ENCODE measurements around the gene PPTC7.
A peak's percentile ranks its signal among the peaks of the same experiment; 100 is the strongest.

Gene PPTC7, protein sequence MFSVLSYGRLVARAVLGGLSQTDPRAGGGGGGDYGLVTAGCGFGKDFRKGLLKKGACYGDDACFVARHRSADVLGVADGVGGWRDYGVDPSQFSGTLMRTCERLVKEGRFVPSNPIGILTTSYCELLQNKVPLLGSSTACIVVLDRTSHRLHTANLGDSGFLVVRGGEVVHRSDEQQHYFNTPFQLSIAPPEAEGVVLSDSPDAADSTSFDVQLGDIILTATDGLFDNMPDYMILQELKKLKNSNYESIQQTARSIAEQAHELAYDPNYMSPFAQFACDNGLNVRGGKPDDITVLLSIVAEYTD

GRCh38 chr12:110583137-110584059 is at the start of gene PPTC7:
Gene PPTC7 (minus strand): TSS chr12:110583318. CDS start chr12:110583031, 287 bp downstream.
- H3K4me2 ChIP-seq, result peak within 1 kb of the TSS; percentile 80
- H3K79me2 ChIP-seq (ENCODE audit: insufficient read depth, low read depth), result peaks cover 43% of the 10 kb centered on the region
- TF ChIP-seq, protein P1, sequence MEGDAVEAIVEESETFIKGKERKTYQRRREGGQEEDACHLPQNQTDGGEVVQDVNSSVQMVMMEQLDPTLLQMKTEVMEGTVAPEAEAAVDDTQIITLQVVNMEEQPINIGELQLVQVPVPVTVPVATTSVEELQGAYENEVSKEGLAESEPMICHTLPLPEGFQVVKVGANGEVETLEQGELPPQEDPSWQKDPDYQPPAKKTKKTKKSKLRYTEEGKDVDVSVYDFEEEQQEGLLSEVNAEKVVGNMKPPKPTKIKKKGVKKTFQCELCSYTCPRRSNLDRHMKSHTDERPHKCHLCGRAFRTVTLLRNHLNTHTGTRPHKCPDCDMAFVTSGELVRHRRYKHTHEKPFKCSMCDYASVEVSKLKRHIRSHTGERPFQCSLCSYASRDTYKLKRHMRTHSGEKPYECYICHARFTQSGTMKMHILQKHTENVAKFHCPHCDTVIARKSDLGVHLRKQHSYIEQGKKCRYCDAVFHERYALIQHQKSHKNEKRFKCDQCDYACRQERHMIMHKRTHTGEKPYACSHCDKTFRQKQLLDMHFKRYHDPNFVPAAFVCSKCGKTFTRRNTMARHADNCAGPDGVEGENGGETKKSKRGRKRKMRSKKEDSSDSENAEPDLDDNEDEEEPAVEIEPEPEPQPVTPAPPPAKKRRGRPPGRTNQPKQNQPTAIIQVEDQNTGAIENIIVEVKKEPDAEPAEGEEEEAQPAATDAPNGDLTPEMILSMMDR (conservative IDR thresholded peaks at IDR 0.05; ENCODE audit: low read depth, low read length), result no peak
- no peak within 1 kb of the TSS for H3K4me3 ChIP-seq (IDR thresholded peaks at IDR 0.05; ENCODE audit: insufficient read depth, low read depth, low read length)
- H3K9ac ChIP-seq, result peak within 1 kb of the TSS; percentile 73
- H2AFZ ChIP-seq (ENCODE audit: low read depth), result peak within 1 kb of the TSS; percentile 55
- H4K20me1 ChIP-seq (ENCODE audit: insufficient read depth), result peaks cover under 1% of the 10 kb centered on the region; the same call in 1 of the 2 replicates
- no peaks in the 10 kb centered on the region for H3K27me3 ChIP-seq (ENCODE audit: insufficient read depth, low read depth)
- H3K27ac ChIP-seq, result peak within 1 kb of the TSS; percentile 59
- no peaks in the 10 kb centered on the region for H3K36me3 ChIP-seq (ENCODE audit: insufficient read depth)
- peaks cover 16% of the 10 kb centered on the region for H3K4me1 ChIP-seq (ENCODE audit: low read depth, poor library complexity, severe bottlenecking)

DNA sequence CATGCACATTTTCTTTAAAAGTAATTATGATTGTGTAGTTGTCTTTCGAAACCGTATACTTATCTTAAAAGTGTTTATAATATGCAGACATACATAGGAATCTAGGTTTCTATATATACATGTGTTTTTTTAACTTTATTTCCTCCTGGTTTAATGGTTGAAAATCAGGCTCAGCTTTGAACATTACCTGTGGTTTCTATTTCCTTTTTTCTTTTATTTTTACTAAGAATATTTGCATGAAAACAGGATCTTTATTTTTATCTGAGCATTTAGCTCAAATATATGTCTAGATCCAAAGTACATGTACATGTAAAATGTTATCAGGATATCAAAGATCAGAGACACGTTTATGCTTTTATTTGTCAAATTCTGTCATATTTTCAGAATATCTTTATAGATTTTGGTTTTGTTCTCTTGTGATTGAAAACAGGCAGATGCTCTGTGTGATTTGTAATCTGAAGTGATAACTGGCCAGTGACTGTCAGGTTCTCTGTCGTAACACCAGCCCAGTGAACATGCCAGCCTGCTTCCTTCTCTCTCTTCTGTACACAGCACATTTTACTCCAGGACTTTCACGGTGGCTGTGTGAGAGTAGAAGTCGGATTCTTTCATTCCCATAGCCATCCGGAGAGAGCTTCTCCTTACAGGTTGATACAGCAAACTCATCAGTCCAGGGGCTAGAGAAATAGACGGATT is 44.5 kb upstream of the PPTC7 start:
- Histone ChIP-seq H3K4me1 (ENCODE audit: low read depth, poor library complexity, severe bottlenecking) (no peaks in the 10 kb centered on the region), H3K4me3 (IDR thresholded peaks at IDR 0.05; ENCODE audit: insufficient read depth, low read depth, low read length) (no peak overlapping the region), H3K27me3 (ENCODE audit: insufficient read depth, low read depth) (no peaks in the 10 kb centered on the region), H3K79me2 (ENCODE audit: insufficient read depth, low read depth) (no peaks in the 10 kb centered on the region), H4K20me1 (ENCODE audit: insufficient read depth) (no peaks in the 10 kb centered on the region), H3K9ac (no peak overlapping the region), H2AFZ (ENCODE audit: low read depth) (no peak overlapping the region), H3K4me2 (no peak overlapping the region), H3K36me3 (ENCODE audit: insufficient read depth) (no peaks in the 10 kb centered on the region), H3K27ac (no peak overlapping the region)
- TF ChIP-seq, protein P1 (conservative IDR thresholded peaks at IDR 0.05; ENCODE audit: low read depth, low read length), result no peak

- Histone ChIP-seq H3K4me2 (no peak overlapping the region), H3K36me3 (ENCODE audit: insufficient read depth) (no peaks in the 10 kb centered on the region), H3K9ac (no peak overlapping the region), H2AFZ (ENCODE audit: low read depth) (no peak overlapping the region), H3K4me1 (ENCODE audit: low read depth, poor library complexity, severe bottlenecking) (peaks cover 26% of the 10 kb centered on the region), H3K27me3 (ENCODE audit: insufficient read depth, low read depth) (no peaks in the 10 kb centered on the region), H3K79me2 (ENCODE audit: insufficient read depth, low read depth) (no peaks in the 10 kb centered on the region), H4K20me1 (ENCODE audit: insufficient read depth) (no peaks in the 10 kb centered on the region), H3K4me3 (IDR thresholded peaks at IDR 0.05; ENCODE audit: insufficient read depth, low read depth, low read length) (no peak overlapping the region), H3K27ac (no peak overlapping the region)
- TF ChIP-seq, protein P1 (conservative IDR thresholded peaks at IDR 0.05; ENCODE audit: low read depth, low read length), result no peak
Measured at GRCh38 chr12:110622582-110622981, 39.5 kb upstream of the PPTC7 start.

DNA sequence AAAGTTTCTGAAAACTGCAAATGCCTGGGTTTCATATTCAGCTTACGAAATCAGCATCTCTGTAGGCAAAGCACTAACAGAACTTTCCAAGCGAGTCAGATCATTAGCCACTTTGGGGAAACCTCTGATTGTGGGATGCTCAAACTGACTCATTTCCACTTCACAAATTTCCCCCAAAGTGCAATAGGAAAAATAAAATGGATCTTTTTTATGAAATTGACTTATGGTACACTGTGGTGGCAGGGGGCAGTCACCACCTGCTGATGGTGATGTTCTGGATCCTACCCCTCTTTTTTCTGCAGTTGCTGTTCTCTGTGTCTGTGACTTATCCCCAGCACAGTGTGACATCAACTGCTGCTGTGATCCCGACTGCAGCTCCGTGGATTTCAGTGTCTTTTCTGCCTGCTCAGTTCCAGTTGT is 36.4 kb upstream of the PPTC7 start:
- Histone ChIP-seq H3K4me2 (peak overlapping the region; percentile 92), H2AFZ (ENCODE audit: low read depth) (peak overlapping the region; percentile 60), H3K27ac (peak overlapping the region; percentile 75)

More for the DNA sequence above, 36.4 kb upstream of the PPTC7 start:
- no peaks in the 10 kb centered on the region for H4K20me1 ChIP-seq (ENCODE audit: insufficient read depth)
- H3K4me1 ChIP-seq (ENCODE audit: low read depth, poor library complexity, severe bottlenecking), result peaks cover 30% of the 10 kb centered on the region
- H3K36me3 ChIP-seq (ENCODE audit: insufficient read depth), result no peaks in the 10 kb centered on the region
- H3K4me3 ChIP-seq (IDR thresholded peaks at IDR 0.05; ENCODE audit: insufficient read depth, low read depth, low read length), result no peak overlapping the region
- no peaks in the 10 kb centered on the region for H3K27me3 ChIP-seq (ENCODE audit: insufficient read depth, low read depth)
- TF ChIP-seq, protein P1 (conservative IDR thresholded peaks at IDR 0.05; ENCODE audit: low read depth, low read length), result no peak; the same call in 1 of the 2 replicates
- H3K79me2 ChIP-seq (ENCODE audit: insufficient read depth, low read depth), result no peaks in the 10 kb centered on the region
- H3K9ac ChIP-seq, result peak overlapping the region; percentile 37; the same call in 1 of the 2 replicates

Data from KMS-11 (cell line).